SH-SY5Y (cell line): ENCODE data around the gene RPL14.

Experiments
- GATA2 ChIP-seq: IDR thresholded peaks from 2 replicates; pipeline ENCODE4 v1.6.1; 2011; ENCODE audit warnings: mild to moderate bottlenecking, low read depth, low read length
- GATA3 ChIP-seq: IDR thresholded peaks from 2 replicates; pipeline ENCODE4 v1.6.1; 2011; ENCODE audit warnings: low read depth, mild to moderate bottlenecking, low read length, moderate library complexity

DNA sequence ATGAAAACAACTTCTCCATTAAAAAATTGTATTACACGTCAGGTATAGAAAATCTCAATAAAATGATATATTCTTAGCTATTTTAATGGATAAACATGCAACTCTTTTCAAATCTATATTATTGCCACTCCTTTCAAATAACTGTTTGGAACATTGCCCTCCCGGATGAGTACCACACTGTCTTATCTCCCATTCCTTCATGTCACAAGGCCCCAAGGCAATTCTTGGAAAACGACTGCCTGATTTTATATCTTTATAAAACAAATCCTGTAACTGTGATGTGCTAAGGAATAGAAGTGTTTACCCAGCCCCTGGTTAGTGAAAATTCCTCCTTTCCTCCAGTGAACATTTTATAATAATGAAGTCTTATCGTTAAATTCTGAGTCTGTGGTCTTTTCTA, 13.6 kb downstream of the RPL14 start:
- TF ChIP-seq GATA2 (no peak), GATA3 (no peak)
